Stomach smooth muscle (tissue), 2 donors: Measurements from ENCODE around the gene TMEFF2.
"Not testable (repeated sequence)": the region's sequence is repeated elsewhere in the genome, so short reads cannot be mapped to it uniquely, and the experiment has no call there.

Experiments used
- H3K27ac ChIP-seq: one replicate; pipeline ENCODE4 v1.7.0; 2013; ENCODE audit warnings: mild to moderate bottlenecking, low read length, inconsistent platforms
- H3K27me3 ChIP-seq, 2 donors: one replicate each; pipeline ENCODE4 v1.7.0; 2013; ENCODE audit warnings: low read length in 2 of 2; ENCODE audit not compliant: insufficient read depth in 2 of 2, control insufficient read depth in 1 of 2
- H3K36me3 ChIP-seq, 2 donors: one replicate each; pipeline ENCODE4 v1.7.0; 2013; ENCODE audit warnings: low read length in 2 of 2; ENCODE audit not compliant: control insufficient read depth in 2 of 2, insufficient read depth in 2 of 2
- H3K4me1 ChIP-seq: one replicate; pipeline ENCODE4 v1.7.0; 2013; ENCODE audit warnings: low read length; ENCODE audit not compliant: control insufficient read depth, insufficient read depth
- H3K4me3 ChIP-seq, 2 donors: one replicate each; pipeline ENCODE4 v1.7.0; 2013; ENCODE audit warnings: low read length in 2 of 2
- H3K9ac ChIP-seq, 2 donors: one replicate each; pipeline ENCODE4 v1.7.0; 2013; ENCODE audit warnings: low read length in 2 of 2, mild to moderate bottlenecking in 1 of 2
- H3K9me3 ChIP-seq, 2 donors: one replicate each; pipeline ENCODE4 v1.7.0; 2013; ENCODE audit warnings: low read length in 2 of 2; ENCODE audit not compliant: control insufficient read depth in 2 of 2
- donor health status: healthy.
- donor health status: Pancreatic carcinoma.

TMEFF2 gene

GRCh38 chr2:192130312-192130711, 64.4 kb downstream of the TMEFF2 start:
- H3K27me3 ChIP-seq, H3K4me3 ChIP-seq, H3K36me3 ChIP-seq, H3K9me3 ChIP-seq, H3K27ac ChIP-seq, H3K9ac ChIP-seq, H3K4me1 ChIP-seq: not testable (repeated sequence)

DNA sequence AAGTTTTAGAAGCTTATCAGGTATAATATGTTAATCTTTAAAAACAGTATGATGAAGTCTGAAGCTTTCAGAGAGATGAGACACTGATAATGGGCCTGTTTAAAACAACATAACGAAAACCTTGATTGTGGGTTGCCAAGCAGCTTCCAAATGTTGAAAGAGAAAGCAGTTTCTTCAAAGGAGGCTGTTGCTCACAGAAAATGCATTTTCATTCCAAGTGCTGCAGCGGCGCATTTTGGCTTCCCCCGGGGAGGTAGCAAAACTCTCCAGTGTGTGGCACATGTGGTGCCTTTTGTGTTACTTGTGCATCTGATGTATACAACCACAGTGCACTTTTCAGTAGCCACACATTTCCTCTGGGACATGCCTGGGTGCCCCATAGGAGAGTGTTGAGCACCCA, 66.1 kb downstream of the TMEFF2 start:
- H3K4me1 ChIP-seq = no peaks in the 10 kb centered on the region
- no peaks in the 10 kb centered on the region for H3K9me3 ChIP-seq
- H3K9ac ChIP-seq = no peak overlapping the region
- no peaks in the 10 kb centered on the region for H3K27me3 ChIP-seq
- no peak overlapping the region for H3K27ac ChIP-seq
- no peaks in the 10 kb centered on the region for H3K36me3 ChIP-seq
- H3K4me3 ChIP-seq = no peak overlapping the region

DNA sequence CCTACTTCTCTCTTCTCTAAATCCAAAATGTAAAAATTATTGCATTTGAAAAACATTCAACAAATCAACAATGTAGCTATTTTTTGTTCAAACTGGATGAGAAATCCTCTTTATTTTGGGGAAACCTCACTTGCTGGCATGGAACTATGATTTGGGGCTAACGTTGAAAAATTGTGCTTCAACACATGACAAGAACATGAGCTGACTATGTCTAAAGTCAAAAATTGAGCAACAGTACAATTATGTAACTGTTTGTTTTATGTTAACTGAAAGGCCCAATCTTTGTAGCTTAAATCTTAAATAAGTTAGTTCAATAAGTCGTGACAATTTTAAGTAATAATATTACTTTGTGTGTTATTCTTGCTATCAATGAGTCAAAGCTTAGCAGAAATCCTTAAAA, 67.3 kb downstream of the TMEFF2 start:
- Histone ChIP-seq H3K4me1 (no peaks in the 10 kb centered on the region), H3K36me3 (no peaks in the 10 kb centered on the region), H3K9me3 (no peaks in the 10 kb centered on the region), H3K4me3 (no peak overlapping the region), H3K27ac (no peak overlapping the region), H3K27me3 (no peaks in the 10 kb centered on the region), H3K9ac (no peak overlapping the region)

GRCh38 chr2:192126912-192127311, 67.8 kb downstream of the TMEFF2 start:
- no peaks in the 10 kb centered on the region for H3K27me3 ChIP-seq
- H3K36me3 ChIP-seq = no peaks in the 10 kb centered on the region
- no peaks in the 10 kb centered on the region for H3K4me1 ChIP-seq
- H3K4me3 ChIP-seq = no peak overlapping the region
- no peak overlapping the region for H3K27ac ChIP-seq
- no peak overlapping the region for H3K9ac ChIP-seq
- H3K9me3 ChIP-seq = no peaks in the 10 kb centered on the region

- no peak overlapping the region for H3K9ac ChIP-seq
These were observed 68.3 kb downstream of the TMEFF2 start for GRCh38 chr2:192126426-192126825.

GRCh38 chr2:192124571-192124970, 70.2 kb downstream of the TMEFF2 start:
- Histone ChIP-seq H3K4me3 (no peak overlapping the region), H3K36me3 (no peaks in the 10 kb centered on the region), H3K4me1 (no peaks in the 10 kb centered on the region), H3K27me3 (no peaks in the 10 kb centered on the region), H3K27ac (no peak overlapping the region), H3K9ac (no peak overlapping the region), H3K9me3 (no peaks in the 10 kb centered on the region)

More at GRCh38 chr2:192126426-192126825, 68.3 kb downstream of the TMEFF2 start:
- Histone ChIP-seq H3K4me1 (no peaks in the 10 kb centered on the region), H3K27me3 (no peaks in the 10 kb centered on the region), H3K36me3 (no peaks in the 10 kb centered on the region), H3K9me3 (no peaks in the 10 kb centered on the region), H3K27ac (no peak overlapping the region), H3K4me3 (no peak overlapping the region)

DNA sequence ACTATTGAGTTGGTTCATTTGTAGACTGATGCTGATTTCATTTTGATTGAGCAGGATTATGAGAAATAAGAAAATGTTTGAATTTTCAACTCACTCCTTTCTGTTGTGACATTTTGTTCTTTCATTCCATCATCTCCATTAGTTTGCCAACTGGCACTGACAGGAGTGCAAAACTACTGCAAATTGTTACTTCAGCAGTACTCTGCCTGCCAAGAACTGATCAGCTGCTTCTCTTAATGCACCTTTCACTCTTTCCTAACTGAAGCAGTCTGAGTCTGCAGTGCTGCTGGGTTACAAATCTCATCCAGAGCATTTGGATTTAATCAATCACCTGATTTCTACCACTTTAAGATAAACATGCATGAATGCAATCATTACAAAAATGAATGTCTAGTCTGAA, 70.9 kb downstream of the TMEFF2 start:
- H3K9me3 ChIP-seq = no peaks in the 10 kb centered on the region
- no peaks in the 10 kb centered on the region for H3K4me1 ChIP-seq
- H3K27me3 ChIP-seq = no peaks in the 10 kb centered on the region
- H3K9ac ChIP-seq = no peak overlapping the region
- H3K27ac ChIP-seq = no peak overlapping the region
- H3K4me3 ChIP-seq = no peak overlapping the region
- H3K36me3 ChIP-seq = no peaks in the 10 kb centered on the region

GRCh38 chr2:192122946-192123345, 71.8 kb downstream of the TMEFF2 start:
- Histone ChIP-seq H3K4me3 (no peak overlapping the region), H3K27me3 (no peaks in the 10 kb centered on the region), H3K9ac (no peak overlapping the region), H3K4me1 (no peaks in the 10 kb centered on the region), H3K36me3 (no peaks in the 10 kb centered on the region), H3K9me3 (no peaks in the 10 kb centered on the region), H3K27ac (no peak overlapping the region)

- no peaks in the 10 kb centered on the region for H3K36me3 ChIP-seq
- no peak overlapping the region for H3K27ac ChIP-seq
- no peak overlapping the region for H3K4me3 ChIP-seq
- H3K27me3 ChIP-seq = no peaks in the 10 kb centered on the region
- no peak overlapping the region for H3K9ac ChIP-seq
- no peaks in the 10 kb centered on the region for H3K4me1 ChIP-seq
- H3K9me3 ChIP-seq = no peaks in the 10 kb centered on the region
These were observed 72.6 kb downstream of the TMEFF2 start for GRCh38 chr2:192122141-192122540.

DNA sequence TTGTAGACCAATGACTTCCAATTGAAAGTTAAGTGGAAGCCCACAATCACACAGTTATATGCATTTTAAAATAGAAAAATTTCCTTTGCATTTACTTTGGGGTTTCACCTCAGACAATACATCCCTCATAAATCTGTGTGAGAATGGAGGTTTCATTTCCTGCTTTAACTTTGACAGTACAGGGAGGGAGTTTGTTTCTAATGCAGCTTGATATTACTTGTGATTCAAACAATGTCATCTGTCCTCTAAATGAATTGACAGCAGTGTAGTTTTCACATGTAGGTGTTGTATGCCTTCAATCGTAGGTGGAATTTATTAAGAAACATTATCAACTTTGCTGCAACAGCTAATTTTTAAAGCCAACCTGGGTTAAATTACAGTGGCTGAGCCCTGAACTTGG, 75.2 kb downstream of the TMEFF2 start:
- Histone ChIP-seq H3K4me1 (no peaks in the 10 kb centered on the region), H3K27ac (no peak overlapping the region), H3K9me3 (no peaks in the 10 kb centered on the region), H3K27me3 (no peaks in the 10 kb centered on the region), H3K36me3 (no peaks in the 10 kb centered on the region), H3K9ac (no peak overlapping the region), H3K4me3 (no peak overlapping the region)

DNA sequence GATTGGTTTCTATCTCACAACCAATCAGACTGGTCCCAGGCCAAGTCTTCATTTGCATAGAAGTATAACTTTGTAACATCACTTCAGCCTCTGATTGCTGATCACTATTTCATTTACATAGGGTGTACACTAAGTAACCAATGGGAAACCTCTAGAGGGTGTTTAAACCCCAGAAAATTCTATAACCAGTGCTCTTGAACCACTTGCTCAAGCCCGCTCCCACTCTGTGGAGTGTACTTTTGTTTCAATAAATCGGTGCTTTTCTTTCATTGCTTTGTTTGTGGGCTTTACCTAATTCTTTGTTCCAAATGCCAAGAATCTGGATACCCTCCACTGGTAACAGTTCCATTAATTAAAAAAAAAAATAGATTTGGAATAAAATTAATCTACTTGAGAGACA, 77.0 kb downstream of the TMEFF2 start:
- H3K9me3 ChIP-seq = no peaks in the 10 kb centered on the region
- no peaks in the 10 kb centered on the region for H3K4me1 ChIP-seq
- no peak overlapping the region for H3K27ac ChIP-seq
- H3K36me3 ChIP-seq = no peaks in the 10 kb centered on the region
- no peak overlapping the region for H3K9ac ChIP-seq
- no peaks in the 10 kb centered on the region for H3K27me3 ChIP-seq
- no peak overlapping the region for H3K4me3 ChIP-seq

DNA sequence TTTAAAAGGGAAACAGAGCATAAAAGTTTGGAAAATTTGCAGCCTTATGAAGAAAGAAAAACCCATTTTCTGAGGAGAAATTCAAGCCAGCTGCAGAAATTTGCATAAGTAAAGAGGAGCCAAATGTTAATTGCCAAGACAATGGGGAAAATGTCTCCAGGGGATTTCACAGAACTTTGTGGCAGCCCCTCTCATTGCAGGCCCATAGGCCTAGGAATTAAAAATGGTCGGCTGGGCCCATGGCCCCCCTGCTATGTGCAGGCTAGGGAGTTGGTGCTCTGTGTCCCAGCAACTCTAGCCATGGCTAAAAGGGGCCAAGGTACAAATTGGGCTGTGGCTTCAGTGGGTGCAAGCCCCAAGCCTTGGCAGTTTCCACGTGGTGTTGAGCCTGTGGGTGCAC, 83.2 kb downstream of the TMEFF2 start:
- not testable (repeated sequence) for H3K4me3 ChIP-seq, H3K36me3 ChIP-seq, H3K27ac ChIP-seq, H3K27me3 ChIP-seq, H3K9ac ChIP-seq, H3K4me1 ChIP-seq, H3K9me3 ChIP-seq
